GM13976 (cell line): ENCODE data around the gene CIAO1.
A peak's percentile ranks its signal among the peaks of the same experiment; 100 is the strongest.

Experiments
- DNase-seq: peaks from one replicate; pipeline ENCODE4 v3.0.0; 2012; ENCODE audit warnings: low spot score
- in situ Hi-C: fragments of 300-500 bp; cut with MboI; formaldehyde crosslinking; loops from one replicate; pipeline ENCODE4 v1.12.0; 2022; ENCODE audit warnings: low sequenced_read_pairs, mixed read lengths, inconsistent platforms; ENCODE audit not compliant: unreplicated experiment
- TF ChIP-seq, protein P1 (sequence below): IDR thresholded peaks from 2 replicates; pipeline ENCODE4 v1.5.1; 2012; ENCODE audit warnings: borderline replicate concordance, mild to moderate bottlenecking; ENCODE audit not compliant: insufficient read depth; ENCODE audit errors: extremely low read depth, missing control alignments, control extremely low read depth

CIAO1 gene

DNA sequence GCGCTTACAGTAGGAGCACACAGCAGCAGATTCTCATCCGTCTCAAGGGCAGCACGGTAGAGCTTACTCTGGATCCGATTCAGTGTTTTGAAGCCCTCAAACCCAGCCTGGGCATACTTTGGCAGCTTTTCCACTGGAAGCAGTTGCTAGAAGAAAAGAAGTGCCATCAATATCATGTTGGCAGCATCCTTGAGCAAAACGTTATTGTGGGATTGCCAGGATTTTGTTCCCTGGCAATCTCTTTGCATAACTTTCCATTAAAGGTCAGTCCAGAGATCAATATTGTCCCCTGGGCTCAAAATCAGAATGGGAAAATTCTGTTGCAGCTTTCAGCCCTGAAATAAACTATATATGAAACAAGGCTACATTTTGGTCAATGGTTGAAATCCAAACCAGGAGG lies 30.9 kb downstream of the CIAO1 start:
- TF ChIP-seq, protein P1, sequence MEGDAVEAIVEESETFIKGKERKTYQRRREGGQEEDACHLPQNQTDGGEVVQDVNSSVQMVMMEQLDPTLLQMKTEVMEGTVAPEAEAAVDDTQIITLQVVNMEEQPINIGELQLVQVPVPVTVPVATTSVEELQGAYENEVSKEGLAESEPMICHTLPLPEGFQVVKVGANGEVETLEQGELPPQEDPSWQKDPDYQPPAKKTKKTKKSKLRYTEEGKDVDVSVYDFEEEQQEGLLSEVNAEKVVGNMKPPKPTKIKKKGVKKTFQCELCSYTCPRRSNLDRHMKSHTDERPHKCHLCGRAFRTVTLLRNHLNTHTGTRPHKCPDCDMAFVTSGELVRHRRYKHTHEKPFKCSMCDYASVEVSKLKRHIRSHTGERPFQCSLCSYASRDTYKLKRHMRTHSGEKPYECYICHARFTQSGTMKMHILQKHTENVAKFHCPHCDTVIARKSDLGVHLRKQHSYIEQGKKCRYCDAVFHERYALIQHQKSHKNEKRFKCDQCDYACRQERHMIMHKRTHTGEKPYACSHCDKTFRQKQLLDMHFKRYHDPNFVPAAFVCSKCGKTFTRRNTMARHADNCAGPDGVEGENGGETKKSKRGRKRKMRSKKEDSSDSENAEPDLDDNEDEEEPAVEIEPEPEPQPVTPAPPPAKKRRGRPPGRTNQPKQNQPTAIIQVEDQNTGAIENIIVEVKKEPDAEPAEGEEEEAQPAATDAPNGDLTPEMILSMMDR: no peak
- DNase-seq: no peak
- in situ Hi-C loops: no loop called here

DNA sequence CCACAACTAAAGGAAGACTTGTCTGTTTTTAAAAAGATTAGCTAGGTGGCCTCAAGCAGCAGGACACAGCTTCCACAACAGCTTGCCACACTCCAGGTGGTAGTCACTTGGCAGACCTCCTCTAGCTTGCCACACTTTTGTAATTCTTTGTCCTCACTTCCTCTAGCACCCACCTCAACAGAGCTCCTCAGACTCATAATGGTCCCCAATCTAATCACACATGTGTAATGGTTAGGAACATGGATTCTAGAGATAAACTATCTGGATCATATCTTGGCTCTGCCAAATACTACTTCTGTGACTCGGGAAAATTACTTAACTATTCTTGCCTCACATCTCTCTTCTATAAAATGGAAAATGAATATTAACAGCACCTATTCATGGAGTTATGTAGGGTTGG lies 35.8 kb downstream of the CIAO1 start:
- no peak for DNase-seq
- TF ChIP-seq, protein P1: no peak
- in situ Hi-C loops: no loop called here

DNA sequence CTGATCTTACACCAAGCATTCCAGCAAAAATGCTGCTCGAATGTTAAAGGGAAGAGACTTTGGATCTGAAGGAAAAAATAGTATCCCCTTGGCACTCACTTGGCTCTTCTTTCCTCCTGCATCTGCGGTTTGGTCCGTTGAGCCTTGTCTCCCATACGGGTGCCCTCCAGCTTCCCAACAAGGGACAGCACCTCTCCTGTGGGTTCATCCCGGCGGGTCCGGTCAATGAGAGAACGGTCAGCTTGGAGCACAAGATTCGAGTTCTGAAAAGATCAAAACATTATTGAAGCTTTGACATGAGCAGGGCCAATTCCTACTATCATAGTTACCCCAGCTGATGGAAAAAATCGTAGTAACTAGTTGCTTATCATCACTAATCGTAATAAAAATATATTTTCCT lies 38.6 kb downstream of the CIAO1 start:
- TF ChIP-seq, protein P1: no peak
- no peak for DNase-seq
- in situ Hi-C loops: no loop called here

DNA sequence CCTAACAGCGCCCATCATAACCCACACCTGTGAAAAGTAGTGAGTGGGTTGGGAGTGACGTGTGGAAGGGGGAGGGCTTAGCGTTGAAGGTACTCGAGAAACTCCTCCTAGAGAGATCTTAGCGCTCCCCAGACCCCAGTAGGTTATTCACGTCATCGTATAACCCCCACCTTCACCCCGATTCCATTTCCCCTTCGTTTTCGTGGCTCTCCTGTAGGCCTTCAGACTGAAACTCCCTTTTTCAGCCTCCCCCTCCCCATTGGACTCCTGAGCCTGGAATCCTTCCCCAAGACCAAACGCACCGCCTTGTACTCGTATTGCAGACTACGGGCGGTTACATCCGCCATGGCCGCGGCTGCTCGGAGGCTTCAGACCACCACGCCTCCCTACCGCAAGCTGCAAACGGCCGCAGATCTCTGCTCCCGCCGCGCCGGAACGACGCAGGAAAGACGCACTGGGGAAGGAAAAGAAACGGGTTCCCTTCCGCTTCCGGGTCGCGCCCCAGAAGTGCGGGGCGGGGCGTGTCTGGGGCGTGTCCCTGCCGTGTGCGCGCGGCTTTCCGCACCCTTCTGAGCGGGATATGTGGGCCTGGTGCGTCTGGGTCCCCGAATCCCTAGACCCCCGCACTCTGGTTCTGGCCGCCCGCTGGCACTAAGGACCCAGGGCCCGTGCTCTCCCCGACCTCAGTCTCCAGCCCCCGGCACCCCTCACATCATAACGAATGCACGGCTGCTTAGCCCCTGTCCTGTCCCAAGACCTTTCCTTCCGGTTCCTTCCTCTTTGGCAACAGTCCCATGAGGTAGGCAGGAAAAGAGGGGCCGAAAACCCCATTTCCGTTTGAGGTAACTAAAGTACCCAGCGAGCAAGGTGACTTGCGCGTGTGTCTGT lies 39.3 kb downstream of the CIAO1 start, which contains the start of gene SNRNP200:
TSS of gene SNRNP200 (minus strand) at position 456 of the 888 bp plus-strand sequence. CDS start at position 347, 109 bp downstream.
- TF ChIP-seq, protein P1: no peak
- in situ Hi-C loops: no loop called here
- peak; percentile 93 for DNase-seq

DNA sequence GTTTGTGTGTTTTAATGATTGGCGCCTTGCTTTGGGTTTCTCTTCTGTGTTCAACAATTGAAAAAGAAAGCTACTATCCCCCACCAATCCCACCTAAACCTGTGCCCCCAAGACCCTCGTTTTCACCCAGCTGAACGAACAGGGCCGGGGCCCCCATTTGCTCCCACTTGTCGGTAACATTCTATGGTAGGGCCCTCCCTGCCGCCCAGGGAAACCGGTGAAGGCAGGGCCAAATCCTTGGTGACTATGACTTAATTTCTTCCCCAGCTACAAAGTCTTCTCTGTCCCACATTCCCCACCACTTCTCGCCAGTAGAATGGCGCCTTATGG lies 39.9 kb downstream of the CIAO1 start:
- in situ Hi-C loops: no loop called here
- TF ChIP-seq, protein P1: no peak
- DNase-seq: no peak

DNA sequence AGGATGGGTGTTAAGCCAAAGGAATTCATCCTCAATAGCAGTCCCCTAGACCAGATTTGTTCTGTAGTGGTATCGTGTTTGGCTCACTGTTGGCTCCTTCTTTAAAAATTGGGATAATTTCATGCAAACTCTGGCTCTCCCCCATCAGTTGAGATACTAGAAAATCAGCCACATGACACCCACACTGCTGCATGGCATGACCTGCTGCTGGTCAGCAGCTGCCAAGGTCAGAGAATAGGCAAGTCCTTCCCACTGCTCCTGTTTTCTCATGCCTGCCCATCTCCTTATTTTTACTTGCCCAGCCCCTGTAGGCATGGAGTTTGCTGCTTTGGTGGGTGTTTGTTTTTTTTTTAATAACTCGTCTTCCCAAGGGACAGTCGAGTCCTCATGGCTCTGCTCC lies 40.3 kb downstream of the CIAO1 start:
- TF ChIP-seq, protein P1: no peak
- in situ Hi-C loops: no loop called here
- no peak for DNase-seq

DNA sequence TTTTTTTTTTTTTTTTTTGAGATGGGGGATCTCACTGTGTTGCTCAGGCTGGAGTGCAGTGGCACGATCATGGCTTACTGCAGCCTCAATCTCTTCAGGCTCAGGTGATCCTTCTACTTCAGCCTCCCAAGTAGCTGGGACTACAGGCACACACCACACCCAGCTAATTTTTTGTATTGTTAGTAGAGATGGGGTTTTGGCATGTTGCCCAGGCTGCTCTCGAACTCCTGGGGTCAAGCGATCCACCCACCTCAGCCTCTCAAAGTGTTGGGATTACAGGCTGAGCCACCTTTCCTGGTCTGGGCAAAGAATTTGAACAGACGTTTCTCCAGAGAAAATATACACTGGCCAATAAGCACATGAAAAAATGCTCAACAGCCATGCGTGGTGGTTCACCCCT lies 42.2 kb downstream of the CIAO1 start:
- in situ Hi-C loops: no loop called here
- no peak for DNase-seq
- TF ChIP-seq, protein P1: no peak
